Stimulated activated naive CD8-positive, alpha-beta T cell treated with anti-CD3 and anti-CD28 coated beads, Interleukin-15, Interleukin-2, amounts not matched to agents 100 ng/mL and 50 ng/mL, for 24 hours (primary cell): ENCODE results near the gene FAM13A.

Experiments used
- H3K27ac Mint-ChIP-seq: one replicate; pipeline ENCODE4 v1.8.0; 2021; ENCODE audit warnings: mild to moderate bottlenecking, mixed read lengths
- H3K27me3 Mint-ChIP-seq: one replicate; pipeline ENCODE4 v1.8.0; 2021; ENCODE audit warnings: mixed read lengths
- H3K36me3 Mint-ChIP-seq: one replicate; pipeline ENCODE4 v1.8.0; 2021; ENCODE audit warnings: low read depth, mixed read lengths
- H3K4me1 Mint-ChIP-seq: one replicate; pipeline ENCODE4 v1.8.0; 2021; ENCODE audit warnings: low read depth, mixed read lengths
- H3K4me3 Mint-ChIP-seq: one replicate; pipeline ENCODE4 v1.8.0; 2021; ENCODE audit warnings: mild to moderate bottlenecking, mixed read lengths
- H3K9me3 Mint-ChIP-seq: one replicate; pipeline ENCODE4 v1.8.0; 2021; ENCODE audit warnings: mixed read lengths

The FAM13A gene

GRCh38 chr4:88969271-88969670 is 87.7 kb downstream of the FAM13A start:
- Mint-ChIP-seq H3K4me3 (no peak overlapping the region), H3K9me3 (peaks cover 10% of the 10 kb centered on the region), H3K36me3 (no peaks in the 10 kb centered on the region), H3K4me1 (no peaks in the 10 kb centered on the region), H3K27me3 (no peaks in the 10 kb centered on the region), H3K27ac (no peak overlapping the region)

DNA sequence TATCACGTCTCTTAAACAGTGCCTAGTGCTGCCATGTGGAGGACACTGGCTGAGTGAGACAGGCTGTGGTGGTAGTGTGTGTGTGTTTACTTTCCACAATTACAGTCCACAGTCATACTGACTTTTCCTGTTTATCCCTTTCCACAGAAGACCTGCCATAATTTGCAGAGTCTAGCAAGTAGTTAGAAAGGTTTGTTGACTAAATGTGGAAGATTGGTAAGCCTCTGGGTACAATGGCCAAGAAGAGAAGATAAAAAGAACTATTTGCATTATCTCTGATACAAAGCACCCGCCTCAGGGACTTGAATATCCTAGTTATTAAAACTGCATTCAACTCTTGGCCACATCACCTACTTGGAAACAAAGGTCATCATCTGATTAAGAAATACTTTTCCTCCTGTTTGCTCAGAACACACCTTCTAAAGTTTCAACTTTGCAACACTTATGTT is 89.1 kb downstream of the FAM13A start:
- Mint-ChIP-seq H3K27ac (no peak overlapping the region), H3K9me3 (peaks cover 2% of the 10 kb centered on the region), H3K4me1 (no peaks in the 10 kb centered on the region), H3K27me3 (no peaks in the 10 kb centered on the region), H3K36me3 (no peaks in the 10 kb centered on the region), H3K4me3 (no peak overlapping the region)

DNA sequence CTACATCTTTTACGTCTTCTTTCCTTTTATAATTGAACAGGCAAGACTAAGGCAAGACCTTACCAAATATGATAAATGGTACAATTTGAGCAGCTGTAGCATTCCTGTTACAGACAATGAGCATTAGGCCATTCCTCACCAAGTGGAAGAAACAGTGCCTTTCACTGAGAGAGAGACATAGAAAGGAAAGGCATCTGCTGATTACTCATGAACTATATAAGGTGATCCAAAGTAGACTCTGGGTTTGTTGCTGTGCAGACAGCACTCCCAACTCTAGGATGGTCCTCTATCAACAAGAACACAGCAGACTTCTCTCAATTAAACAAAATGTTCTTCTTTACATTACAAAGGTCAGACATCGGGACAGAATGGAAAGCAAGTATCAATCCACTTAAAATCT is 91.9 kb downstream of the FAM13A start:
- Mint-ChIP-seq H3K9me3 (no peaks in the 10 kb centered on the region), H3K4me3 (no peak overlapping the region), H3K4me1 (peaks cover 4% of the 10 kb centered on the region), H3K27ac (no peak overlapping the region), H3K27me3 (no peaks in the 10 kb centered on the region), H3K36me3 (no peaks in the 10 kb centered on the region)

DNA sequence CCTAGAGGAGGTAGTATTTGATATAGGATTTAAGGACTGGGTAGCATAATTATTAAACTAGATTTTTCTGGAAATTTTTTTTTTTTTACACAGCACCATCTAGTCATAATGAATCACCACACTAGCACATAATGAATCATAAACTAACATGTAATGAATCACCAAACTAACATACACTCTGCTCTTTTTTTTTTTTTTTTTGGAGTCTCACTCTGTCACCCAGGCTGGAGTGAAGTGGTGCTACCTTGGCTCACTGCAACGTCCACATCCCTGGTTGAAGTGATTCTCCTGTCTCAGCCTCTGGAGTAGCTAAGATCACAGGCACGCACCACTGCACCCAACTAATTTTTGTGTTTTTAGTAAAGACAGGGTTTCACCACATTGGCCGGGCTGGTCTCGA is 92.5 kb downstream of the FAM13A start:
- H3K4me3 Mint-ChIP-seq, result no peak overlapping the region
- no peaks in the 10 kb centered on the region for H3K9me3 Mint-ChIP-seq
- no peaks in the 10 kb centered on the region for H3K27me3 Mint-ChIP-seq
- peaks cover 4% of the 10 kb centered on the region for H3K4me1 Mint-ChIP-seq
- no peak overlapping the region for H3K27ac Mint-ChIP-seq
- no peaks in the 10 kb centered on the region for H3K36me3 Mint-ChIP-seq

GRCh38 chr4:88963817-88964216 is 93.2 kb downstream of the FAM13A start:
- Mint-ChIP-seq H3K27ac (no peak overlapping the region), H3K27me3 (no peaks in the 10 kb centered on the region), H3K36me3 (no peaks in the 10 kb centered on the region), H3K9me3 (no peaks in the 10 kb centered on the region), H3K4me1 (peaks cover 4% of the 10 kb centered on the region), H3K4me3 (no peak overlapping the region)

DNA sequence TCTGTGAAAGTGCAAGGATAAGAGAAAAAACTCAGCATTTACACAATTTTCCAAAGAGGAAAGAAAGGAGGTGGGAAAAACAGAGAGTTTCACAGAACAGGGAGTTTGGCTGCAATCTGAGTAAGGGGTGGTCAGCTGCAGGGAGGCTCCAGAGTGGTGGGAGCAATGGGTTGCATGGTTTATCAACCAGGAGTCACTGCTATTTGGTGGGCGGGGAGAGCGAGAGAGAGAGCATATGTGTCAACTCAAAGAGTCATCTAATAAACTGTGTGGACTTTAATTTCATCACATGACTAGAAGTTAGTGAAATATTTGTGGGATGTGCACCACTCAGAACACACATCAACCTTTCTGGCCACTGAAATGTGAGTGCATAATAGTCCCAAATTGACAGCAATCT is 94.6 kb downstream of the FAM13A start:
- Mint-ChIP-seq H3K4me1 (peaks cover 4% of the 10 kb centered on the region), H3K36me3 (no peaks in the 10 kb centered on the region), H3K4me3 (no peak overlapping the region)

DNA sequence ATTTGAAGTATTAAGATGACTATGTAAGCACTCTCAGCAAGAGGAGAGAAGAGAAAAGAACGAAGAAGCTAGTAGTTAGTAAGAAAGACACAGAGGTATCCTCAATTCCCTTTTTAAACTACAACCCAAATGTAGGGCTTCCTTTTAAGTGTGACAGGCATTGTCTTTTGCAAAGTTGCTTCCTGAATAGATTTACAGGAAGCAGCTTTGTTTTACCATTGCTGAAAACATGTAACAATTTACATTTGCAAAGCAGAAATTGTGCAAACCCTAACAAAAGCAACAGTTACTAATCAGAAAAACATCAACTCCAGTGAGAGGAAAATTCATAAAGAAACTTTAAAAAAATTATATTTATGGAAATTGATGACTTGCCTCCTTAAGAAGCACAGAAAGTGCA is 96.4 kb downstream of the FAM13A start:
- peak overlapping the region; percentile 7 for H3K27ac Mint-ChIP-seq
- no peak overlapping the region for H3K4me3 Mint-ChIP-seq
- H3K4me1 Mint-ChIP-seq, result peaks cover 4% of the 10 kb centered on the region
- no peaks in the 10 kb centered on the region for H3K27me3 Mint-ChIP-seq
- no peaks in the 10 kb centered on the region for H3K9me3 Mint-ChIP-seq
- H3K36me3 Mint-ChIP-seq, result no peaks in the 10 kb centered on the region

More for the DNA sequence above, 94.6 kb downstream of the FAM13A start:
- Mint-ChIP-seq H3K9me3 (no peaks in the 10 kb centered on the region), H3K27me3 (no peaks in the 10 kb centered on the region), H3K27ac (no peak overlapping the region)

GRCh38 chr4:88958080-88958479 is 98.9 kb downstream of the FAM13A start:
- H3K9me3 Mint-ChIP-seq, result no peaks in the 10 kb centered on the region
- no peak overlapping the region for H3K27ac Mint-ChIP-seq

DNA sequence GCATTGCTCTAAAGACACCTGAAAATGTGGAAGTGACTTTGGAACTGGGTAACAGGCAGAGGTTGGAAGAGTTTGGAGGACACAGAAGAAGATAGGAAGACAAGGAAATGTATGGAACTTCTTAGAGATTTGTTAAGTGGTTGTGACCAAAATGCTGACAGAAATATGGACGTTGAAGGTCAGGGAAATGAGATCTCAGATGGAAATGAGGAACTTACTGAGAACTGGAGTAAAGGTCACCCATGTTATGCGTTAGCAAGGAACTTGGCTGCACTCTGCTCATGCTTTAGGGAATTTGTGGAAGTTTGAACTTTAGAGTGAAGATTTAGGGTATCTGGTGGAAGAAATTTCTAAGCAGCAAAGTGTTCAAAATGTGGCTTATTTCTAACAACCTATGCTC is 99.4 kb downstream of the FAM13A start:
- Mint-ChIP-seq H3K4me3 (no peak overlapping the region), H3K36me3 (no peaks in the 10 kb centered on the region), H3K27me3 (no peaks in the 10 kb centered on the region), H3K4me1 (peaks cover 4% of the 10 kb centered on the region), H3K27ac (no peak overlapping the region), H3K9me3 (no peaks in the 10 kb centered on the region)

More at GRCh38 chr4:88958080-88958479, 98.9 kb downstream of the FAM13A start:
- peaks cover 4% of the 10 kb centered on the region for H3K4me1 Mint-ChIP-seq
- no peak overlapping the region for H3K4me3 Mint-ChIP-seq
- H3K27me3 Mint-ChIP-seq, result no peaks in the 10 kb centered on the region
- no peaks in the 10 kb centered on the region for H3K36me3 Mint-ChIP-seq

DNA sequence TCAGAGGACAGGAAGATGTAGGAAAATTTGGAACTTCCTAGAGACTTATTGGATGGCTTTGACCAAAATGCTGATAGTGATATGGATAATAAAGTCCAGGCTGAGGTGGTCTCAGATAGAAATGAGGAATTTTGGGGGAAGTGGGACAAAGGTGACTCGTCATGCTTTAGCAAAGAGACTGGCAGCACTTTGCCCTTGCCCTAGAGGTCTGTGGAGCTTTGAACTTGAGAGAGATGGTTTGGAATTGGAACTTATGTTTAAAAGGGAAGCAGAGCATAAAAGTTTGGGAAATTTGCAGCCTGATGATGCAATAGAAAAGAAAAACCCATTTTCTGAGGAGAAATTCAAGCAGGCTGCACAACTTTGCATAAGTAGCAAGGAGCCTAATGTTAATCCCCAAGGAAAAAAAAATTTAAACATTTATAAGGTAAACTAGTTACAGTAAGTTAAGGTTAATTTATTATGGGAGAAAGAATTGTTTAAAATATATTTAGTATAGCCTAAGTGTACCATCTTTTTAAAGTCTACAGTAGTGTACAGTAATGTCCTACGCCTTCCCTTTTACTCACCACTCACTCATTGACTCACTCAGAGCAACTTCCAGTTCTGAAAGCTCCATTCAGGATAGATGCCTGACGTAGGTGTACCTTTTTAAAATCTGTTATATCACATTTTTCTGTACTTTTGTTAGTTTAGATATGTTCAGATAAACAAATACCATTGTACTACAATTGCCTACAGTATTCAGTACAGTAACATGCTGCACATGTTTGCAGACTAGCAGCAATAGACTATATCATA is 101.2 kb downstream of the FAM13A start:
- Mint-ChIP-seq H3K4me3 (no peak overlapping the region), H3K36me3 (no peaks in the 10 kb centered on the region), H3K9me3 (no peaks in the 10 kb centered on the region), H3K27me3 (no peaks in the 10 kb centered on the region), H3K27ac (no peak overlapping the region), H3K4me1 (peaks cover 4% of the 10 kb centered on the region)

- Mint-ChIP-seq H3K4me1 (peaks cover 3% of the 10 kb centered on the region), H3K27ac (no peak overlapping the region), H3K9me3 (no peaks in the 10 kb centered on the region), H3K4me3 (no peak overlapping the region), H3K36me3 (no peaks in the 10 kb centered on the region), H3K27me3 (no peaks in the 10 kb centered on the region)
Measured at GRCh38 chr4:88953400-88953799, 103.6 kb downstream of the FAM13A start.

DNA sequence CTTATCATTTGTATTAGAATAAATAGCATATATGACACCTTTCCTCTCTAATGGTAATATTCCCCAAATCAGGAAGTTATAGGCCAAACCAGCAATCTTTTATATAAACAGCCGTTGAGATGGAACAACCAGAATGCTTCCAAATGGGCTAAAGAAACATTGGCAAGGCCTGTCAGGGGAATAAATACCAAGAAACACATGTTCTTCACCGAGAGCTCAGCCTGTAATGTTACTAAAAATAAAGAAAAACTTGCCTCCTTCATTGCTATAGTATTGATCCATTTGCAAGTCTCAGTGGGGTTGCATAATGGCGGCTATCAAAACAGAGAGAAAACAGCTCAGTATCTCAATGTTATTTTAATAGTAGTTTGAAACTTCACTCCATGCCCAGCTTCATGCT is 104.9 kb downstream of the FAM13A start:
- H3K4me1 Mint-ChIP-seq, result peaks cover 3% of the 10 kb centered on the region
- H3K27me3 Mint-ChIP-seq, result no peaks in the 10 kb centered on the region
- H3K9me3 Mint-ChIP-seq, result no peaks in the 10 kb centered on the region
- H3K36me3 Mint-ChIP-seq, result no peaks in the 10 kb centered on the region
- H3K27ac Mint-ChIP-seq, result no peak overlapping the region
- no peak overlapping the region for H3K4me3 Mint-ChIP-seq

DNA sequence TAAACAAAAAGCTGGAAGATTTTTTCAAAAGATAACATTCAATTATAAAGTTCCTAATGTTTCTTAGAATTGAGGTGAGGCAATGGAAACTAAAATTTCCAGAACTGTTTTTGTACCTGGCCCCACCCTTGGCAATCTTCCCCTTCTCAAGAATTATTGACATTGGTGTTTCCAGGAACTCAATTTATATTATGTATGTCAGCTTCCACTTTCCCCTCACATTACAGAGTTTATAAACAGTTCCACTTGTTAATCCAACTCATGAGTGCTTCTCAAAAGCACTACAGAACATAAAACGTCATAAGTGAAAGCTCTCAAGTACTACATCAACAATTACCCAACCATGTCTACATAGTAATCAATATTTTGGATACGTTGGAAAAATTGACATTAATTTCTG is 107.4 kb downstream of the FAM13A start:
- H3K27ac Mint-ChIP-seq, result no peak overlapping the region

GRCh38 chr4:88940506-88940905 is 116.5 kb downstream of the FAM13A start:
- Mint-ChIP-seq H3K36me3 (no peaks in the 10 kb centered on the region), H3K4me3 (no peak overlapping the region), H3K27me3 (no peaks in the 10 kb centered on the region), H3K27ac (no peak overlapping the region), H3K9me3 (no peaks in the 10 kb centered on the region), H3K4me1 (peaks cover 12% of the 10 kb centered on the region)

More for the DNA sequence above, 107.4 kb downstream of the FAM13A start:
- Mint-ChIP-seq H3K9me3 (no peaks in the 10 kb centered on the region), H3K36me3 (no peaks in the 10 kb centered on the region), H3K4me1 (peaks cover 3% of the 10 kb centered on the region), H3K27me3 (no peaks in the 10 kb centered on the region), H3K4me3 (no peak overlapping the region)

DNA sequence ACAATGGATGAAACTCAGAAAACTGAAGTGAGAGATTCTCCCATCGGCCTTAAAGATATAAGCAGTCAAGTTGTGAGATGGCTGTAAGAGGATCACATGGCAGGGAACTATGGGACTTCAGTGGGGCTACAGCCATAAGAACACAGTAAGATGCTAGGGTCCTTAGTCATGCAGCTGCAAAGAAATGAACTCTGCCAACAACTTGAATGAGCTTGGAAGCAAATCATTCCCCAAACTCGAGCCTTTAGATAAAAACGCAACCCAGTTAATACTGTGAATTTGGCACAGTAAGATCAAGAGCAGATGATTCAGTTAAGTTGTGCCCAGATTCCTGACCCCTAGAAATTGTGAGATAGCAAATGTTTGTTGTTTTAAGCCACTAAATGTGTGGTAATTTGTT is 117.3 kb downstream of the FAM13A start:
- Mint-ChIP-seq H3K9me3 (no peaks in the 10 kb centered on the region), H3K27me3 (no peaks in the 10 kb centered on the region), H3K4me1 (peaks cover 12% of the 10 kb centered on the region), H3K4me3 (no peak overlapping the region), H3K27ac (no peak overlapping the region), H3K36me3 (no peaks in the 10 kb centered on the region)

GRCh38 chr4:88938138-88938537 is 118.8 kb downstream of the FAM13A start:
- no peaks in the 10 kb centered on the region for H3K36me3 Mint-ChIP-seq
- H3K4me3 Mint-ChIP-seq, result no peak overlapping the region
- H3K27me3 Mint-ChIP-seq, result no peaks in the 10 kb centered on the region
- H3K27ac Mint-ChIP-seq, result no peak overlapping the region
- peaks cover 12% of the 10 kb centered on the region for H3K4me1 Mint-ChIP-seq
- no peaks in the 10 kb centered on the region for H3K9me3 Mint-ChIP-seq
